SIG-M5 treated with dmso at 0.1 percent for 504 hours (cell line): Measurements from ENCODE around the gene FAIM.
A peak's percentile ranks its signal among the peaks of the same experiment; 100 is the strongest.
"Not testable (repeated sequence)": the region's sequence is repeated elsewhere in the genome, so short reads cannot be mapped to it uniquely, and the experiment has no call there.

Source experiments
- DNase-seq: peaks from one replicate; lab custom pipeline; 2025; ENCODE audit not compliant: unreplicated experiment; lab: John Stamatoyannopoulos, UW

Gene FAIM

DNA sequence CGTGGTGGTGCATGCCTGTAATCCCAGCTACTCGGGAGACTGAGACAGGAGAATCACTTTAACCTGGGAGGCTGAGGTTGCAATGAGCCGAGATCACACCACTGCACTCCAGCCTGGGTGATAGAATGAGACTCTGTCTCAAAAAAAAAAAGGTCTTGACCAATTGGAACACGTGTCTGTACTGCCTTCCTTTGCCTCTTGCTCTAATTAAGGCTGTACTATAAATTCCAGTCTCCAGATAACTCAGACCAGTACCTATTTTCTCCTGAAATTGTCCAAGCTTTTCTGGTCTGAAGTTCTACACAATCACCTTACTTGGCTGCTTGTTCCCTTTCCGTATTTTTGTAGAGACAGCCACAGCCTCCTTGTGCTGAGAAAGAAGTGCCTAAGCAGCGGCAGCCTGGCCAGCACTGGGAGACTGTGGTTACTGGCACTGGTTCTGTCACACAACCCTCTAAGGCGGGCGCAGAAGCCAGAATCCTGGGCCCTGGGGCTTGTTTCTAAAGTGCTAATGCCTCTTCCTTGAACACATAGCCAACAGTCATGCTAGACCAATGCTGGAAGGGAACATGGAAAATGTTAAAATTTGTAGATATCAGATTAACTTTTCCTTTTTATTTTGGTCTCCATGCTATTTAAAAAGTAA is 8.3 kb upstream of the FAIM start:
- DNase-seq, result no peak

DNA sequence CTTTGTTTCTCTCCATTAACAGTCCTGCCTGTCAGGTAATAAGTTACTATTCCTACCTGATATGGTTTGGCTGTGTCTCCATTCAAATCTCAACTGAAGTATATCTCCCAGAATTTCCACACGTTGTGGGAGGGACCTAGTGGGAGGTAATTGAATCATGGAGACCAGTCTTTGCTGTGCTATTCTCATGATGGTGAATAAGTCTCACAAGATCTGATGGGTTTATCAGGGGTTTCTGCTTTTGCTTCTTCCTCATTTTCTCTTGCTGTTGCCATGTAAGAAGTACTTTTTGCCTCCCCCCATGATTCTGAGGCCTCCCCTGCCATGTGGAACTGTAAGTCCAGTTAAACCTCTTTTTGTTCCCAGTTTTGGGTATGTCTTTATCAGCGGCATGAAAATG is 6.9 kb upstream of the FAIM start:
- not testable (repeated sequence) for DNase-seq

DNA sequence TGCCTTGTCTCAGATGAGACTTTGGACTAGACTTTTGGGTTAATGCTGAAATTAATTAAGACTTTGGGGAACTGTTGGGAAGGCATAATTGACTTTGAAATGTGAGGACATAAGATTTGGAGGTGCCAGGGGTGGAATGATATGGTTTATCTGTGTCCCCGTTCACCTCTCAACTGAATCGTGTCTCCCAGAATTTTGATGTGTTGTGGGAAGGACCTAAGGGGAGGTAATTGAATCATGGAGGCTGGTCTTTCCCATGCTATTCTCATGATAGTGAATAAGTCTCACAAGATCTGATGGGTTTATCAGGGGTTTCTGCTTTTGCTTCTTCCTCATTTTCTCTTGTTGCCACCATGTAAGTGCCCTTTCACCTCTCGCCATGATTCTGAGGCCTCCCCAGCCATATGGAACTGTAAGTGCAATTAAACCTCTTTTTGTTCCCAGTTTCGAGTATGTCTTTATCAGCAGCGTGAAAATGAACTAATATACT is 4.4 kb upstream of the FAIM start:
- DNase-seq, result not testable (repeated sequence)

DNA sequence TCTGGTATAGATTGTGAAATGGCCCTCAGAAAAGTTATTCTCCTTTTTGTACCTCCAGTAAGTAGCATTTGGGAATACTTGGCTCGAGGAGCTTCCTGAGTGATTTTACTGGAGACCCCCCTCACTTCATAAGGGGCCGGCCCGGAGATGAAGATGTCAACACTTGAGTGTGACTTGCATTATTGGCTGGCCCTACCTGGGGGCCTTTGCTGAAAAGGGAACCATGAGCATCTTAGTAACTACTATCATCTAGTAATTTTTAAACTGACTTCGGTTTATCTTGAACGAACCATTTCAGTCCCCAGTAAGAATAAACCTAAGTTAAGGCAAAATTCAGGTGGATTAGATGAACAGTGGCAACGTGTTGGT is 1.3 kb downstream of the FAIM start:
- DNase-seq, result no peak

DNA sequence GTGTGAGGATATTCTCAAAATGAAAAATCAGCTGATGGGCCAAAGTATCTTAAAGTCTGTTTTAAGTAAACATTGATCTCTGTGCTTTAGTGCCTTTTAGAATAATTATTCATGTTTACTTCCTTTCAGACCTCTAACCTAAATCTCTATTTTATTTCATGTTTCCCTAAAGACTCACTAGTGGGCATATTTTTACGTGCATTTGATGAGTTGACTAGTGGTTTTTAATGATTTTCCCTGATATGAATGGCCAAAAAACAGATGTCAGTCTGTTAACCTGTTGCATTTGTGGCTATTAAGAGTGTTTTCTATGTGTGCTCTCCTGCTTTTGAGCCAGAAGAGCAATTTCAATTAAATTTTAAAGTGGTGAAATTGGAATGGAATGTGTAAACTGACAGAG is 6.9 kb downstream of the FAIM start:
- DNase-seq, result no peak

DNA sequence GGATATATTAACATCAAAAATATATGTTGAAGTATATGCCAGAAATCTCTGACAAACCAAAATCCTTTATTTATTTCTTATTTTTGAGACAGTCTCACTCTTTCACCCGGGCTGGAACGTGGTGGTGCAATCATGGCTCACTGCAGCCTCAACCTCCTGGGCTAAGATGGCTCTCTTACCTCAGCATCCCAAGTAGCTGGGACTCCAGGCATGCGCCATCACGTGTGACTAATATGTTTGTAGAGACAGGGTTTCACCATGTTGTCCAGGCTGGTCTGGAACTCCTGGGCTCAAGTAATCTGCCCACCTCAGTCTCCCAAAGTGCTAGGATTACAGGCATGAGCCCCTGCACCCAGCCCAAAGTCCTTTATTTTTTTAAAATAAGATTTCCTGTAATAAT is 11.9 kb downstream of the FAIM start:
- DNase-seq, result no peak

DNA sequence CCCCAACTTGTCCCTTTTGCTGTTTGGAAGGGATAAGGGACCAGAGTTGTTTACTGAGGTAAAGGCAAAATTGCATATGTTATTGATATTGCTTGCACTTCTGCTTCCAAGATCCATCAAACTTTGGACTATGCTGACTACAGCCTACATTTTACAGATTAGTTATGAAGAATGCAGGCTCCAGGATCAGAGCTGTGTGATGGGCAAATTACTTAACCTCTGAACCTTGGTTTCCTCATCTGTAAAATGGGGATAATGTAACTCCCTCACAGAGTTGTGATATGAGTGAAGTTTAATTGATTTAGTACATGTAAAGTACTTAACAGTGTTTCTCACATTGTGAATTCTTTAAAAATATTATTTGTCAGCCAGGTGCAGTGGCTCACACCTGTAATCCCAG is 15.9 kb downstream of the FAIM start:
- no peak for DNase-seq

DNA sequence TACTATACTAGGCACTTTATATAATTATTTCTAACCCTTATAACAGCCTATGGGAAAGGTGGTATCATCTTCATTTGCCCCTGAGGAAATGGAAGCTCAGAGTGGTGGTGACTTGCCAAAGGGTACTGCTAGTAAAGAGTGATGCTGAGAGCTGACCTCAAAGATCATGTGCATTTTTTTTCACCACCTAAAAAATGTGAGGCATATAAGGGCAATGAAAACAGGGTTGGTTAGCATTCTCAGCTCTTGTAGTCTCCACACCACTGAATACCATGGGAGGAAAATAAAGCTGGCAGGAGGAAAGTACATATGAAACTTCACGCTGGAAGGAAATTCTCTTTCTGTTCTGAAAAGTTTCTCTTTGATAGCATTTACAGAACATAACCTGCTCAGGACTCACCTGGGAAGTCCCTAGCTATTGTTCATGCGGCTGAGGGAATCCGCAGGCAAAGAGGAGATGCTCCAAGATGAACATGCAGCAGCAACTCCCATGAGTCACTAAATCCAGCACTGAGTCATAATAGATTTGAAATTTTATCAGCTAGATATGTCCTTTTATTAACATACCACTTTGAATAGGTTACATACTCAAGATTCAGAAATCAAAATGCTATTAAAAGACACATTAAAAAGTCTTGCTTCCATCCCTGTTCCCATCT is 17.3 kb downstream of the FAIM start:
- DNase-seq, result no peak

DNA sequence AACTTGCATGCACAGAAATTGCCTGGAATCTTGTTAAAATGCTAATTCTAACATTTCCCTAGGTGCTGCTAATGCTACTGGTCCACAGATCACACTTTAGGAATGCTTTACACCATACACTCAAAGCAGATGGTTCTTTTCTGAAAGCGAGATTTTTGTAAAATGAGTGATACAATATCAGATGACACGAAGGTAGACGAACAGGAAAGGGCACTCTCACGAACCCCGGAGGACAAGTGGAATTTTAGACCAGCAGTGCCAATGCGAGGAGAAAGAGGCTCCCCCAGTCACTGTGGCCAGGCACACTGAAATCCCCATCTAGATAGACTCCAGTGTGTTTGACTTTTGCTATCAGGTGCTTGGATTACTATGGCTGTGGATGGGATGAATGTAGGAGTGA is 21.0 kb downstream of the FAIM start:
- no peak for DNase-seq

DNA sequence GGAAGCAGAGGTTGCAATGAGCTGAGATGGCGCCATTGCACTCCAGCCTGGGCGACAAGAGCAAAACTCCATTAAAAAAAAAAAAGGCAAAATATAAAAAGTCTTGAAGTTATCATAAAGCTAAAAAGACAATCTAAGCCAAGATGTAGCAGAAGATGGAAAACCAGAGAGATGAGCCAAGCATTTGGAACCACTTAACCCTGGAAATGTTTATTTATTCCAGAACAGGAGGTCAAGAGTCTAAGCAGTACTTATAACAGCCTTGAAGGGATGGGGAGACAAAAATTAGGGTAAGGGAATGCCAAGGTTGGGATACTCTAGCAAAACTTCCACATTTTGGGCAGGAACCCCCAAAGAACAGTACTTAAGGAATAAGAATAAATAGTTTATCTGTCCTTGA is 30.1 kb downstream of the FAIM start:
- DNase-seq, result no peak

DNA sequence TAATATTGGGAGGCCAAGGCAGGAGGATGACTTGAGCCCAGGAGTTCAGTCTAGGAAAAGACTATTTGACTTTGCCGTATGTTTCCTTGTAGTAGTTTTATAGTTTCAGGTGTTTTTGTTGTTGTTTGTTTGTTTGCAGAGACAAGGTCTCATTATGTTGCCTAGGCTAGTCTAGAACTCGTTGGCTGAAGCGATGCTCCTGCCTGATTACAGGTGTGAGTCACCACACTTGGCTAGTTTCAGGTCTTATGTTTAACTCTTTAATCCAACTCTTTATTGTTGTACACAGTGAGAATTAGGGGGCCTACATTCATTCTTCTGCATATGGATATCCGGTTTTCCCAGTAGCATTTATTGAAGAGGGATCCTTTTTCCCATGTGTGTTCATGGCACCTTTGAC is 32.0 kb downstream of the FAIM start:
- DNase-seq, result no peak

DNA sequence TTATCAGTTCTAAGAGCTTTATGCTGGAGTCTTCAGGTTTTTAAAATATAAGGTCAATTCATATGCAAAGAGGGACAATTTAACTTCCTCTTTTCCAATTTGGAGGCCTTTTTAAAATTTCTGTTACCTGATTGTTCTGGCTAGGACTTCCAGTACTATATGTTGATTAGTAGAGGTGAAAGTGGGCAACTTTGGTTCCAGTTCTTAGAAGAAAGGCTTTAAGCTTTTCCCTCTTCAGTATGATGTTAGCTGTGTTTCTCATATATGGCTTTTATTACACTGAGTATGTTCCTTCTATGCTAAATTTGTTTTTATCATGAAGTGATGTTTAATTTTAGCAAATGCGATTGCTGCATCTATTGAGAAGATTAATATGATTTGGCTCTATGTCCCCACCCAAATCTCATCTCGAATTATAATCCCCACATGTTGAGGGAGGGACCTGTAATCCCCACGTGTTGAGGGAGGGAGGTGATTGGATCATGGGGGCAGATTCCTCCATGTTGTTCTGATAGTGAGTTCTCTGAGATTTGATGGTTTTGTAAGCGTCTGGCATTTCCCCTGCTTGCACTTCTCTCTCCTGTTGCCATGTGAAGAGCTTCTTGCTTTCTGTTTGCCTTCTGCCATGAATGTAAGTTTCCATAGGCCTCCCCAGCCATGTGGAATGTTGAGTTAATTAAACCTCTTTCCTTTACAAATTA is 33.8 kb downstream of the FAIM start:
- no peak for DNase-seq

DNA sequence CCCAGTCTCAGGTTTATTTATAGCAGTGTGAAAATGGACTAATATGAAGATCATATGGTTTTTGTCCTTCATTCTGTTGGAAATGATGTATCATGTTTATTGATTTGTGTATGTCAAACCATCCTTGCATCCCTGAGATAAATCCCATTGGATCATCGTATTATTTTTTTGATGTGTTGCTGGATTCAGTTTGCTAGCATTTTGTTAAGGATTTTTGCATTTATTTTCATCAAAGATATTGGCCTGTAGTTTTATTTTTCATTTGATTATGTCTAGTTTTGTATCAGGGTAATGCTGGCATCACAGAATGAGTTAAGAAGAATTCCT is 34.3 kb downstream of the FAIM start:
- no peak for DNase-seq

DNA sequence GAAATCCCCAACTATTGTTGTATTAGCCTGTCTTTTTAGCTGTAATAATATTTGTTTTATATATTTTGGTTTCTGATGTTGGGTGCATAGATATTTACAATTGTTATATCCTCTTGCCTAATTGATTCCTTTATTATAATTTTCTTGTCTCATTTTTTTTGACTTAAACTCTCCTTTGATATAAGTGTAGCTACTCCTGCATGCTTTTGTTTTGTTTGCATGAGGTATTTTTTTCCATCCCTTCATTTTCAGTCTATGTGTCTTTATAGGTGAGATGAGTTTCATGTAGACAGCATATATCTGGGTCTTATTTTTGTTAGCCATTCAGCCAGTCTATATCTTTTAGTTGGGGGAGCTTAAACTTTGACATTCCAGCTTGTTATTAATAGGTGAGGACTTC is 37.4 kb downstream of the FAIM start:
- DNase-seq, result no peak

DNA sequence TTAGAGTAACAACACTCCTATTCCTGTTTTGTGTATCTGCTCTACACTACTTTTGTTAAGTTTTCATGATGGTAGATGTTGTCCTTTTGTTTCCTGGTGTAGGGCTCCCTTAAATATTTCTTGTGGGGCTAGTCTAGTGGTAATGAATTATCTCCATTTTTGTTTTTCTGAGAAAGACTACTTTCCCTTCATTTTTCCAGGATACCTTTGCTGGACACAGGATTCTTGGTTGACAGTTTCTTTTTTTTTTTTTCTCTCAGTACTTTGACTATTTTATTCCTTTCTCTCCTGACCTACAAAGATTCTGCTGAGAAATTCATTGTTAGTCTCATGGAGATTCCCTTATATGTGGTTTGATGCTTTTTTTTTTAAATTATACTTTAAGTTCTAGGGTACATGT is 37.9 kb downstream of the FAIM start:
- DNase-seq, result no peak

DNA sequence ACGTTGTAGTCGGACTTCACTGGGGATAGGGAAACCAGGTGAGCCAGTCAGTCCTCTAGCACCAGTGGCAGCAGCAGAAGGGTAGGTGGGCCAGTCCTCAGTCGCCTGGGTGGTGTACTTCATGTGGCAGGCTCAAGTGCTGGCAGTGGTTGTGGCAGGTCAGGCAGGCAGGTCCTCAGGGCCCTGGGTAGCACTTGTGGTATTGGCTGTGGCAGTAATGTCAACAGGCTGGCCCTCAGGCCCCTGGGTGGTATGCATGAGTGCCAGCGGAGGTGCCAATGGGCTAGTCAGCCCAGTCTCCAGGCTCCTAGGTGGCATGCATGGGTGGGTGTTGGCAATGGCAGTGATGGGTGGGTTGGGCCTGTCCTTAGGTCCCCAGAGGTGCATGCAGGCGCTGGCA is 40.6 kb downstream of the FAIM start:
- no peak for DNase-seq

DNA sequence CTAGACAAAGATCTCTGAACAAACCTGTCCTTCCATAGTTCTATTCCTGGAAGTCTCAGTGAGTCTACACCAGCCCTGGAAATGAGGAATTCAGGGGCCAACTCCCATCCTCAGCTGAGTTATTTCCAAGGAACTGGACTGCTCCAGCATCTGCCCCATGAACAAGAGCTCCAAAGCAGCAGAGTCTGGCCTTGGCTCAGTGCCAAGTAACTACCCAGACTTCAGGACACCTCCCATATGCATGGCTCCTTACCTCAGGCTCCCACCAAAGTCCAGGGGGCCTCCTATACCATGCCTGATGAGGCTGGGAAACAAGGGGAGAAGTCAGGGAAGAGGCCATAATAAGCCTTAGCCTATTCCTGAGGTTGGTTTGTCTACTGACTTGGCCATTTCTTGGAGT is 45.0 kb downstream of the FAIM start:
- no peak for DNase-seq

DNA sequence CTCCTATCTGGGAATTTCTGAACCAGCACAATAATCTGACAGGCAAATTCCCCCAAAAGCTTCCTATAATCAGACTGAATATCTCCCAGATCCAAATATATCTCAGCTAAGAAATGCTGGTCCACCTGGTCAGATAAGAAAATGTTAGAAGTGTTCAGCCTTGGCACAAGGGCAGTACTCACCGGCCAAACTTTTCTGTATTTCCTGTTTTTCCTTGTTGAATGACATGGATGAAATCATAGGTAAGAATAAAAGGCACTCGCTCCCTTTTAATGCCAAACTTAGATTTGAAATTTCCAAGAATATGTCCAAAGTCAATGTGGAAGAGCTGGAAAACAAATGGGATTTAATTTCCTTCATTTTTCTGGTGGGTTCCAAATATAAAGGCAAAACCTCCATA is 48.9 kb downstream of the FAIM start:
- no peak for DNase-seq

DNA sequence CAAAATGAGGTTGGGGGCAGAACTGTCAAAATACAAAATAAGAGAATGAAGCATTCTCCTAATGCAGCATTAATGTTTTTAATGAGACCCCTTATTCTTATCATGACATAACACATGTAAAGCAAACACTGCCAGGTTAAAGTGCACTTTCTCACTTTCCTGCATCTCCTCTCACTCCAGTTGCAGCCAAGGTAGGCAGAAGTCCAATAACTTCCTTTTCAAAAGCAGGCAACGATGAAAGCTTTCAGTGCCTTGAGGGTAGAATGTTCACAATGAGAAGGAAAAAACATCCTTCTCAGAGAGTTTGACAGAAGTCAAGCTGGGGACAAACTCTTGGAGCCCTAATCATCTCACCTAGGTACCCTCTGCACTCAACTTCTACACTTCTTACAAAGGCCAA is 59.5 kb downstream of the FAIM start:
- no peak for DNase-seq

DNA sequence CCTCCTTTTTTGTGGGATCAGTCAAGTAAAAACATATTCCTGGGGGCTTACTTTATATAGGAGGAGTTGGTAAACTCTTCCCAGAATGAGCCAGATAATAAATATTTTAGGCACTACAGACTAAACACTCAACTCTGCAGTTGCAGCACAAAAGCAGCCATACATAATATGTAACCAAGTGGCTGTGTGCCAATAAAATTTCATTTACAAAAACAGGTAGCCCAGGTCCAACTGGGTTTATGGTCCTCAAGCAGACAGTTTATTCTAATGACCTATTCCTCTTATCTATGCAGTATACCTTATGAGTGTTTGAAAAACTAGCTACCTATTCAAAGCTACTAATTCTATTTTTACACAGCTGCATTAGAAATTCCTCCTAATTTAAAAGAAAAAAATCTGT is 61.8 kb downstream of the FAIM start:
- DNase-seq, result peak; percentile 22

DNA sequence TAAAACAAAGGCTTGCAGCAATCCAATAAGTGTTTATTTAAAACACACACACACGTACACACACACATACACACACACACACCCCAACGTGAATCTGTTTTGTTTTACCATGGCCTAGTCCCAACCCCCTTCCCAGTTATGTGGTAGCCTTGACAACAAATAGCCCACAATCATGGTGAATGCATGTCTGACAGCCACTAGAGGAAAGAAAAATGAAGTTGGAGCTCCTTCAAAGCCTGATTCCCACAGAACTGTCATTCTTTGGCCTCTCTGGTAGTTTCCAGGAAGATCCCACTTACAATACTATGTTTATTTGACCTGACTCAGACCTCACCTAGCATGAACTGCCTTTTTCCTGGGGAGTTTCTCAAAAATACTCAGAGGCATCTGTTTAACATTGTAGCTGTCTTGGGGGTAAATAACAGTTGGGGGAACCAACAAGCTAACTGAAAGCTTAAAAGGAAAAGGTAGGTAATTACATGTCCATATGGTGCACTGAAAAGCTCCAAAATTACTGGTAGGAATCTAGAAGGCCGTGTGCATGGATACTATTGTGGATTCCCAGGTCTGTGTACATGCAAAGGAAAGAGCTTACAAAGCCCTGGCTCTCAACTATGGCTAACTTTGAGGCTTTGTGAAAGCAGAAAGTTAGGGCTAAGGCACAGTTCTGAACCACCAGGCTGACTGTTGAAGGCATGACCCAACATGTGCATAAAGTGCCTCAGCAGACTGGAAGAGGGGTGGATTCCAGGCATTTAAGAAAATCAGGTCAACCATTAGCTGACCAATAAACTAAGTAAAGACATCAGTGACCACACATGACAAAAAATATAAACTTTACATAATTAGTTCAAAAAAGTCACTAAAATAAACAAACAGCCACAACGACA is 65.3 kb downstream of the FAIM start:
- no peak for DNase-seq

DNA sequence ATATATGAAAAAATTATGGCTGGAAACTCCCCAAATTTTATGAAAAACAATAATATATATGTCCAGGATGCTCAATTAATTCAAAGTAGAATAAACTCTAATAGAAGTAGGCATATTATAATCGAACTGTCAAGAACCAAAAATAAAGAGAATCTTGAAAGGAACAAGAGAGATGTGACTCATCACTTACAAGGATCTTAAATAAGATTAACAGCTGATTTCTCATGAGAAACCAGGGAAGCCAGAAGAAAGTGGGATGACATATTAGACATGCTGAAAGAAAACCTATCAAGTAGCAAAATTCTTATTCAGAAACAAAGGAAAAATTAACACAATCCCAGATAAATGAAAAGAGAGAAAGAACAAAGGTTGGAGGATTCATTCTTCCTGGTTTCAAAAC is 66.8 kb downstream of the FAIM start:
- DNase-seq, result no peak
